MV-4-11 (cell line): ENCODE results near the gene OBSL1.

Experiments
- DNase-seq: peaks from one replicate; lab custom pipeline; 2025; lab: John Stamatoyannopoulos, UW

Gene OBSL1

GRCh38 chr2:219565130-219566080 lies 5.9 kb downstream of the OBSL1 start:
- DNase-seq: no peak

- no peak for DNase-seq
These were observed 7.9 kb downstream of the OBSL1 start for GRCh38 chr2:219563271-219563928.

GRCh38 chr2:219562049-219563020 lies 9.0 kb downstream of the OBSL1 start:
- no peak for DNase-seq

GRCh38 chr2:219561179-219562048 lies 9.9 kb downstream of the OBSL1 start:
- no peak for DNase-seq

GRCh38 chr2:219560893-219561178 lies 10.5 kb downstream of the OBSL1 start:
- no peak for DNase-seq

GRCh38 chr2:219560037-219560892 lies 11.1 kb downstream of the OBSL1 start:
- no peak for DNase-seq

- DNase-seq: no peak
These were observed 12.0 kb downstream of the OBSL1 start for GRCh38 chr2:219559156-219559915.

GRCh38 chr2:219557791-219558785 lies 13.3 kb downstream of the OBSL1 start:
- no peak for DNase-seq

- no peak for DNase-seq
These were observed 14.0 kb downstream of the OBSL1 start for GRCh38 chr2:219557320-219557719.

GRCh38 chr2:219556413-219556812 lies 14.9 kb downstream of the OBSL1 start:
- no peak for DNase-seq

- no peak for DNase-seq
These were observed 15.4 kb downstream of the OBSL1 start for GRCh38 chr2:219555956-219556355.

GRCh38 chr2:219554350-219554749 lies 17.0 kb downstream of the OBSL1 start:
- no peak for DNase-seq

- DNase-seq: no peak
These were observed 17.8 kb downstream of the OBSL1 start for GRCh38 chr2:219553463-219553963.

- no peak for DNase-seq
These were observed 18.2 kb downstream of the OBSL1 start for GRCh38 chr2:219553168-219553417.

GRCh38 chr2:219552382-219553167 lies 18.8 kb downstream of the OBSL1 start:
- DNase-seq: peak; percentile 48

GRCh38 chr2:219551441-219552381 lies 19.6 kb downstream of the OBSL1 start:
- DNase-seq: no peak
